SK-N-SH (cell line): Measurements from ENCODE around the gene MPPED2. TPM values are rescaled to one million over a fixed set of nuclear protein-coding genes. Genes with fewer than 3 reads are reported as not detected.

Source experiments
- CTCF ChIA-PET: fragments of 300-600, 350-600 bp; formaldehyde crosslinking; extraction: SDS; loops from one replicate; lab custom pipeline; 2021; lab: Yijun Ruan, JAX
- POLR2A ChIA-PET: fragments of 350-600 bp; sonication (Branson Sonifier 250); formaldehyde crosslinking; extraction: SDS; loops from one replicate; lab custom pipeline; 2020; ENCODE audit warnings: antibody characterized with exemption, inconsistent platforms; lab: Yijun Ruan, JAX
- DNase-seq: peaks from one replicate; pipeline ENCODE4 v3.0.0; 2012
- H2AFZ ChIP-seq: fragments of 200-600 bp; sonication (generic); 2 replicates; pipeline ENCODE4 v1.8.1; 2016; ENCODE audit warnings: antibody characterized with exemption, mild to moderate bottlenecking, low read depth
- H3F3A ChIP-seq: fragments of 200-600 bp; sonication (generic); replicated peaks from 2 replicates; pipeline ENCODE3; 2016; ENCODE audit warnings: antibody characterized with exemption, mild to moderate bottlenecking; ENCODE audit not compliant: insufficient read depth
- H3K27ac ChIP-seq, 2 experiments: fragments of 200-500 bp in 1 of 2; fragments of 200-600 bp in 1 of 2; sonication (Bioruptor generic) in 1 of 2; sonication (generic), shearing (Covaris generic) in 1 of 2; 2 replicates each; pipeline versions ENCODE4 v1.5.1 to v1.6.1; 2014 to 2016; ENCODE audit warnings: low read depth in 2 of 2, inconsistent platforms in 1 of 2, low read length in 1 of 2, mild to moderate bottlenecking in 1 of 2, mixed read lengths in 1 of 2
- H3K27me3 ChIP-seq: fragments of 200-600 bp; sonication (generic), shearing (Covaris generic); 2 replicates; pipeline ENCODE4 v1.6.1; 2016; ENCODE audit warnings: mixed run types; ENCODE audit not compliant: insufficient read depth
- H3K36me3 ChIP-seq, 2 experiments: fragments of 200-500 bp in 1 of 2; fragments of 200-600 bp in 1 of 2; sonication (Bioruptor generic) in 1 of 2; sonication (generic) in 1 of 2; replicated peaks in 1 of 2; 2 replicates each; pipeline versions ENCODE3 to v1.5.1; 2014 to 2016; ENCODE audit warnings: low read length in 1 of 2, mild to moderate bottlenecking in 1 of 2; ENCODE audit not compliant: insufficient read depth in 2 of 2, control insufficient read depth in 1 of 2
- H3K4me1 ChIP-seq, 2 experiments: fragments of 200-500 bp in 1 of 2; fragments of 200-600 bp in 1 of 2; sonication (Bioruptor generic) in 1 of 2; sonication (generic), shearing (Covaris generic) in 1 of 2; 2 replicates each; pipeline versions ENCODE4 v1.5.1 to v1.6.1; 2014 to 2016; ENCODE audit warnings: low read depth in 1 of 2, low read length in 1 of 2, mixed run types in 1 of 2; ENCODE audit not compliant: insufficient read depth in 2 of 2, control insufficient read depth in 1 of 2
- H3K4me2 ChIP-seq: fragments of 200-600 bp; sonication (generic), shearing (Covaris generic); 2 replicates; pipeline ENCODE4 v1.6.1; 2017; ENCODE audit warnings: mixed run types
- H3K4me3 ChIP-seq, 2 experiments: fragments of 200-500 bp in 1 of 2; fragments of 200-600 bp in 1 of 2; sonication (Bioruptor generic) in 1 of 2; sonication (generic), shearing (Covaris generic) in 1 of 2; 2 replicates each; pipeline versions ENCODE4 v1.5.1 to v1.8.1; 2014 to 2016; ENCODE audit warnings: low read depth in 2 of 2, inconsistent platforms in 1 of 2, low read length in 1 of 2, mild to moderate bottlenecking in 1 of 2, mixed read lengths in 1 of 2, moderate library complexity in 1 of 2
- H3K79me2 ChIP-seq: fragments of 200-600 bp; sonication (generic); 2 replicates; pipeline ENCODE4 v1.8.1; 2017; ENCODE audit warnings: mild to moderate bottlenecking; ENCODE audit not compliant: insufficient read depth
- H3K9ac ChIP-seq: fragments of 200-600 bp; sonication (generic); 2 replicates; pipeline ENCODE4 v1.6.1; 2017; ENCODE audit warnings: mixed run types
- H3K9me2 ChIP-seq: fragments of 200-600 bp; sonication (generic); 2 replicates; pipeline ENCODE4 v1.6.1; 2017; ENCODE audit warnings: mixed run types
- H3K9me3 ChIP-seq: fragments of 200-600 bp; sonication (generic); 2 replicates; pipeline ENCODE4 v1.6.1; 2017; ENCODE audit warnings: mixed run types, mild to moderate bottlenecking, moderate library complexity
- H4K20me1 ChIP-seq: fragments of 200-600 bp; sonication (generic); 2 replicates; pipeline ENCODE4 v1.6.1; 2017; ENCODE audit warnings: mild to moderate bottlenecking, mixed run types; ENCODE audit not compliant: insufficient read depth
- CHD2 ChIP-seq: fragments of 150-350 bp; IDR thresholded peaks from 2 replicates; pipeline ENCODE4 v1.6.1; 2018; ENCODE audit warnings: low read length; ENCODE audit not compliant: partially characterized antibody
- EP300 ChIP-seq, 2 experiments: IDR thresholded peaks; 2 replicates each; pipeline versions ENCODE4 v1.4.0 to v1.6.1; 2012; ENCODE audit warnings: borderline replicate concordance in 1 of 2, low read depth in 1 of 2, low read length in 1 of 2
- EZH2phosphoT487 ChIP-seq: fragments of 200-600 bp; sonication (generic); IDR thresholded peaks from 2 replicates; pipeline ENCODE4 v1.6.1; 2017; ENCODE audit warnings: low read depth, mixed run types, mild to moderate bottlenecking, antibody characterized with exemption, moderate library complexity, borderline replicate concordance
- FOXJ3 ChIP-seq: sonication (generic); formaldehyde crosslinking; IDR thresholded peaks from 2 replicates; pipeline ENCODE4 v1.5.1; 2020; ENCODE audit warnings: mild to moderate bottlenecking, missing genetic modification reagents
- FOXM1 ChIP-seq: IDR thresholded peaks from 2 replicates; pipeline ENCODE4 v1.4.0; 2012; ENCODE audit warnings: low read depth, mild to moderate bottlenecking
- GATA2 ChIP-seq: sonication (generic); formaldehyde crosslinking; IDR thresholded peaks from 2 replicates; pipeline ENCODE4 v1.5.0; 2020; ENCODE audit warnings: mild to moderate bottlenecking, missing genetic modification reagents
- MEF2A ChIP-seq: IDR thresholded peaks from 2 replicates; pipeline ENCODE4 v1.4.0; 2012; ENCODE audit warnings: low read depth, borderline replicate concordance
- MXI1 ChIP-seq: IDR thresholded peaks from 2 replicates; pipeline ENCODE4 v1.6.1; 2012; ENCODE audit warnings: mild to moderate bottlenecking, low read depth, low read length, improper control_type of control experiment
- NRF1 ChIP-seq: IDR thresholded peaks from 2 replicates; pipeline ENCODE4 v1.6.1; 2012; ENCODE audit warnings: low read depth, mild to moderate bottlenecking, low read length
- PBX3 ChIP-seq: IDR thresholded peaks from 2 replicates; pipeline ENCODE4; 2012
- RAD21 ChIP-seq: IDR thresholded peaks from 2 replicates; pipeline ENCODE4 v1.6.1; 2012; ENCODE audit warnings: mild to moderate bottlenecking, low read length
- SMC3 ChIP-seq: IDR thresholded peaks from 2 replicates; pipeline ENCODE4 v1.6.1; 2012; ENCODE audit warnings: low read depth, low read length, improper control_type of control experiment
- TCF12 ChIP-seq: IDR thresholded peaks from 2 replicates; pipeline ENCODE4 v1.4.0; 2012
- YY1 ChIP-seq: IDR thresholded peaks from 2 replicates; pipeline ENCODE4 v1.4.0; 2012; ENCODE audit warnings: low read depth, mild to moderate bottlenecking
- ZBTB33 ChIP-seq: IDR thresholded peaks from 2 replicates; pipeline ENCODE4 v1.4.0; 2012; ENCODE audit warnings: low read depth, borderline replicate concordance
- WGBS: methylation state at CpG from one replicate; pipeline ENCODE4 v1.1.6; 2017; ENCODE audit warnings: low lambda C conversion rate; 5-methylcytosine and 5-hydroxymethylcytosine counted together
- polyA plus RNA-seq, 3 experiments: library from polyadenylated mRNA; depleted of rRNA; stranded (reverse); fragments of >200 nt; gene quantifications; 2 replicates each; pipeline ENCODE4 v1.2.3, GENCODE V29; 2012

The MPPED2 gene
- polyA plus RNA-seq, 1 of the 3 experiments (the other 2 are of a cell fraction) = 0.05 TPM

- WGBS = 28% methylated on average over 3 of the region's 3 CpGs
- H2AFZ ChIP-seq = no peak overlapping the region
- no peak for DNase-seq
- no peak overlapping the region for H3K27ac ChIP-seq
- no peaks in the 10 kb centered on the region for H3K36me3 ChIP-seq
- H3K27me3 ChIP-seq = no peaks in the 10 kb centered on the region
- peaks cover 0 to 18% of the 10 kb centered on the region in 2 experiments; a peak in 2 of 4 replicates for H3K4me1 ChIP-seq
- H4K20me1 ChIP-seq = no peaks in the 10 kb centered on the region
- H3K4me2 ChIP-seq = no peak overlapping the region
- no peaks in the 10 kb centered on the region for H3K9me3 ChIP-seq
- TF ChIP-seq FOXM1 (no peak), FOXJ3 (CRISPR knock-in tag) (no peak), PBX3 (no peak), SMC3 (no peak), CHD2 (no peak), MXI1 (no peak), MEF2A (no peak), RAD21 (no peak), EZH2phosphoT487 (no peak), GATA2 (CRISPR knock-in tag) (no peak), YY1 (no peak), EP300 (IDR thresholded peaks at IDR 0.05; ENCODE audit: borderline replicate concordance in 1 of 2, low read depth in 1 of 2, low read length in 1 of 2) (no peak), ZBTB33 (no peak), TCF12 (no peak), NRF1 (no peak)
- no peaks in the 10 kb centered on the region for H3F3A ChIP-seq
- no peak overlapping the region for H3K9ac ChIP-seq
- ChIA-PET CTCF (interaction anchor here (1.1 kb wide), 2 partner anchors 8 to 12 kb away, joined by 3 read pairs; no protein-coding TSS in a partner anchor), POLR2A (no interaction called here)
- no peaks in the 10 kb centered on the region for H3K79me2 ChIP-seq
- no peak overlapping the region for H3K4me3 ChIP-seq
- H3K9me2 ChIP-seq = no peaks in the 10 kb centered on the region
Measured at GRCh38 chr11:30478923-30479322, 107.2 kb downstream of the MPPED2 start.

GRCh38 chr11:30477061-30477460, 109.1 kb downstream of the MPPED2 start:
- no peaks in the 10 kb centered on the region for H3K9me2 ChIP-seq
- CTCF ChIA-PET = no interaction called here

More at GRCh38 chr11:30477061-30477460, 109.1 kb downstream of the MPPED2 start:
- Histone ChIP-seq H3K27ac (no peak overlapping the region), H3K4me3 (no peak overlapping the region), H3K27me3 (no peaks in the 10 kb centered on the region), H3K79me2 (no peaks in the 10 kb centered on the region), H3K4me1 (peaks cover 0 to 18% of the 10 kb centered on the region in 2 experiments; a peak in 2 of 4 replicates), H3K4me2 (no peak overlapping the region), H3K9me3 (no peaks in the 10 kb centered on the region), H3F3A (no peaks in the 10 kb centered on the region), H4K20me1 (no peaks in the 10 kb centered on the region), H2AFZ (no peak overlapping the region), H3K9ac (no peak overlapping the region), H3K36me3 (no peaks in the 10 kb centered on the region)
- DNase-seq = no peak
- TF ChIP-seq NRF1 = no peak
- POLR2A ChIA-PET = no interaction called here
